Right ventricle myocardium superior (tissue), 1 donor: ENCODE results near the gene PPP2R5C. TPM values are rescaled to one million over a fixed set of nuclear protein-coding genes. Genes with fewer than 3 reads are reported as not detected.
"Not testable (repeated sequence)": the region's sequence is repeated elsewhere in the genome, so short reads cannot be mapped to it uniquely, and the experiment has no call there.

Experiments used
- ATAC-seq: fragments of 200-7000 bp; cut with Tn5 transposase; one replicate; pipeline ENCODE4 v1.9.1; 2020; ENCODE audit warnings: mild to moderate bottlenecking; ENCODE audit not compliant: poor library complexity
- DNase-seq: peaks from one replicate; pipeline ENCODE4 v3.0.0-alpha.2; 2020
- intact Hi-C: fragments of 100-400 bp; cut with DNase I; formaldehyde crosslinking; loops from one replicate; pipeline ENCODE4 v1.11.2; 2022
- total RNA-seq: library from RNA; stranded (reverse); fragmentation: NEBNext Ultra II Directional; extraction: Animal tissue kit (Norgen Biotek cat#: 25700); gene quantifications from one replicate; pipeline ENCODE4 v1.2.1, GENCODE V29; 2021
- donor health status: DM: no; HTN: yes; CAD: no; lungs with severe emphysema.

PPP2R5C gene
- total RNA-seq, 1 donor from 2014 or later = 169 TPM

DNA sequence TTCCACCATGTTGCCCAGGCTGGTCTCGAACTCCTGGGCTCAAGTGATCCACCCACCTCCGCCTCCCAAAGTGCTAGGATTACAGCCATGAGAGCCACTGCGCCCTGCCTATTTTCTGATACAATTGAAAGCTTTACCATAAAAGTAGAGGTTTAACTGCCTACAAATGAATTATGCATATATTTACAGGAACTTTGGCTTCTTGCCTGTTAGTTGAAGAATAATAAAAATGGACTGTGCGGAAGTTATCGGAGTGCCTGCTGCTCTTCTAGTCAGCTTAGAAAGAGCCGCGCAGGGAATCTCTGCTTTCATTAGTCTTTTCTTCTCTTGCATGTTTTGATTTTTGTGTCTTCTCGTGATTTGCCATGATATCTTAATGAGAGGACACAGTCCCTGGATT lies 34.5 kb downstream of the PPP2R5C start:
- intact Hi-C loops = no loop called here
- no peak for DNase-seq
- no peak for ATAC-seq

DNA sequence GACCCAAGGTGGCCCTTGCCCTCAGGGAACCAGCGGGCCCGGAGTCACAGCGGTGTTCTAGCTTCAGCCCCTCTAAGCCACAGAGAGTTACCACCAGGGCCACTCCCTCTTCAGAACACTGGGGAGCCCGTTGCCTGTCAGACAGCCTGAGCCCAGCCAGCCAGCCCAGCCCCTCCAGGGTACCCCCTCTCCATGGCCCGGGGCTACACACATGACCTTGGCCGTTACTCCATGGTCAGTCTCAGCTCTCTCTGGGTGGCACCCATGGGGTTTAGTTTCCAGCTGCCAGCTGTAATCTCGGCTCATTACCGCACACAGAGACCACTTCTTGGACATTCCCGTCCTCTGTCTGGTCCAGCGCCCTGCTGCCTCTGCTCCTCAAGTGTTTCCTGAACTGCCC lies 35.0 kb downstream of the PPP2R5C start:
- DNase-seq = no peak
- ATAC-seq = peak; percentile 9
- intact Hi-C loops = no loop called here

DNA sequence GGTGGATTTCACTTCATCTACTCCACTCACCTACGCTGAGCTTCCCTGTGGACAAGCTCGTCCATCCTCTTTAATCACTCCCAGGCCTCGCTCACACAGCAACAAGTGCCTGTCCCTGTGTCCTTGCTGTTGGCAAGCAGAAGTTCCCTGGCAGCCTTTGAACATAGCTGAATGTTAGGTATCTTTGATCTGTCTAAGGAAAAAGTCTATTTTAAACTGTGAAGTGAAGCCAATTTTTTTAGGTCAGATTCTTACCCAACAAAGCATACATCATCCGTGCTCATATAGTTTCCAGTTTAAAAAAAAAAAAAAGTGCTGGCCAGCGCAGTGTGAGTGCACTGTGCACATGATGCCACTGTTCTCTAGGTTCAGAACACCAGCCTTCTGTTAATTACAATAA lies 36.3 kb downstream of the PPP2R5C start:
- ATAC-seq (peak; percentile 91), DNase-seq (no peak)
- intact Hi-C loops = no loop called here

DNA sequence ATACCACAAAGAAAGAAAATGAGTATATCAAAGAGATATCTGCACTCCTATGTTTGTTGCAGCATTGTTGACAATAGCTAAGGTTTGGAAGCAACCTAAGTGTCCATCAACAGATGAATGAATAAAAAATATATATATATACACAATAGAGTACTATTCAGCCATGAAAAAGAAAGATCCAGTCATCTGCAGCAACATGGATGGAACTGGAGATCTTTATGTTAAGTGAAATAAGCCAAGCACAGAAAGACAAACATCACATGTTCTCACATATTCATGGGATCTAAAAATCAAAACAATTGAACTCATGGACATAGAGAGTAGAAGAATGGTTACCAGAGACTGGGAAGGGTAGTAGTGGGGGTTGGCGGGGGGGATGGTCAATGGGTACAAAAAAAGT lies 42.9 kb downstream of the PPP2R5C start:
- ATAC-seq, intact Hi-C loops, DNase-seq: not testable (repeated sequence)

DNA sequence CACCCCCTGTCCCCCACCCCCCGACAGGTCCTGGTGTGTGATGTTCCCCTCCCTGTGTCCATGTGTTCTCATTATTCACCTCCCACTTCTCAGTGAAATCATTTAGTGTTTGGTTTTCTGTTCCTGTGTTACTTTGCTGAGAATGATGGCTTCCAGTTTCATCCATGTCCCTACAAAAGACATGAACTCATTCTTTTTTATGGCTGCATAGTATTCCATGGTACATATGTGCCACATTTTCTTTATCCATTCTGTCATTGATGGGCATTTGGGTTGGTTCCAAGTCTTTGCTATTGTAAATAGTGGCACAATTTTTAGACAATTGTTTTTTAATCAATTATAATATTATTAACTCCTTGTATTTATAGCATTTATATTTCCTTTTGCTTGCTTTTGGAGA lies 44.7 kb downstream of the PPP2R5C start:
- ATAC-seq, intact Hi-C loops, DNase-seq: not testable (repeated sequence)

DNA sequence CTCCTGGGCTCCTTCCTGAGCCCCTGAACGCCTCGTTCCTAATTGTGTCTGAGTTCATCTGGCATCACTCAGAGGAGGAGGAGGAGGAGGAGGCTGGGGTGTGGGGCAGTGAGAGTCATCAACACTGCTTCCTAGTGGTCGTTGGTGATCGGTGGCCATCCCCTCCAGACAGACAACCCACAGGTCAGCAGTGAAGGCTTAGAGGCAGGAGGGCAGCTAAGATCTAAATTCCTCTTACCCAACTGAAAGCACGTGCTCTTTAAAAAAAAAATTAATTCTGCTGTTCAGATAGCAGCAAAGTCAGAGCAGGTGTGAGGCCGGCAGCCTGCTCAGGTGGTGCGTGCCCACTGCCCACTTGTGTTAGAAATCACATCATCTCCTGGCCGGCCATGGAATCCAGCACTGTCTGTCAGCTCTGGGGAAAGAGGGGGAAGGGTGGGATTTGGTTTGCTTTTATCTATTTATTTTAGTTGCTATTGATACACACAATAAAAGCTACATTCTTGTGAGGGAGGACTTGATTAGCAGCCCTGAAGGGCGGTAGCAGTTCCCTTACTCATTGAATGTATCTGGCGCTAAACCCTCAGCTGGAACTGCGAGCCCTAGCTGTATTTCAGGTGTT lies 46.6 kb downstream of the PPP2R5C start:
- ATAC-seq (no peak), DNase-seq (no peak)
- intact Hi-C loops = no loop called here

DNA sequence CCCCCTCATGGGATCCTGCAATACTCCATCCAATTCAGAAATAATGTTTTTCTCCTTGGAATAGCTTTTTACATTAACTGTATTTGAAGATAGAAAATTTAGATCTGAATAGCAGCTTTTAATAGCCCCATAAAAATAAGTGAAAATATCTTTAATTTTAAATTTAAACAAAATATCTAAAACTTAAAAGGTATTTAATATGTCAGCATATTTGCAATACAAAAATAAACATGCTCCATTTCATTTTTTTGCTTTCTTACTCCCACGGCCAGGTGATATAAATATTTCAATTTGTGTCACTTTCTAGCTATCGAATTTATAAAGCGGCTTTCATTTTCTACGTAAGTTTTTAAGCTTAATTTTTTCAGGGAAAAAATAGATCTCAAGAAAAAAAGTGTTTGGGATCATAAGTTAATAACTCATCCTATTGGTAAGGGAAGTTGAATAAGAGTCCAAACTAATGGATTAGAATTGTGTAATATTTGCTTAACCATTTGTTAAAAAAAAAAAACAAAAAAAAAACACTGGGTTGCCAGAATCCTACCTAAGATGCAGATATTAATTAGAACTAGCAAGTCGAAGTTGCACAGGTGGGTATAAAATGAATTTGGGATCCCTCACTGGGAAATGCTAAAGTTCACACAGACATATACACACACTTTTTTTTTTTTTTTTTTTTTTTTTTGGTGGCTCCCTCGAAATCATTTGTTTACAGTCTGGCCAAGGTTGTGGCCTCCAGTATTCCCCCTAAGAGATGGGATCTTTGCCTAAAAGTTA lies 47.6 kb downstream of the PPP2R5C start:
- ATAC-seq = no peak
- no peak for DNase-seq
- intact Hi-C loops = no loop called here

DNA sequence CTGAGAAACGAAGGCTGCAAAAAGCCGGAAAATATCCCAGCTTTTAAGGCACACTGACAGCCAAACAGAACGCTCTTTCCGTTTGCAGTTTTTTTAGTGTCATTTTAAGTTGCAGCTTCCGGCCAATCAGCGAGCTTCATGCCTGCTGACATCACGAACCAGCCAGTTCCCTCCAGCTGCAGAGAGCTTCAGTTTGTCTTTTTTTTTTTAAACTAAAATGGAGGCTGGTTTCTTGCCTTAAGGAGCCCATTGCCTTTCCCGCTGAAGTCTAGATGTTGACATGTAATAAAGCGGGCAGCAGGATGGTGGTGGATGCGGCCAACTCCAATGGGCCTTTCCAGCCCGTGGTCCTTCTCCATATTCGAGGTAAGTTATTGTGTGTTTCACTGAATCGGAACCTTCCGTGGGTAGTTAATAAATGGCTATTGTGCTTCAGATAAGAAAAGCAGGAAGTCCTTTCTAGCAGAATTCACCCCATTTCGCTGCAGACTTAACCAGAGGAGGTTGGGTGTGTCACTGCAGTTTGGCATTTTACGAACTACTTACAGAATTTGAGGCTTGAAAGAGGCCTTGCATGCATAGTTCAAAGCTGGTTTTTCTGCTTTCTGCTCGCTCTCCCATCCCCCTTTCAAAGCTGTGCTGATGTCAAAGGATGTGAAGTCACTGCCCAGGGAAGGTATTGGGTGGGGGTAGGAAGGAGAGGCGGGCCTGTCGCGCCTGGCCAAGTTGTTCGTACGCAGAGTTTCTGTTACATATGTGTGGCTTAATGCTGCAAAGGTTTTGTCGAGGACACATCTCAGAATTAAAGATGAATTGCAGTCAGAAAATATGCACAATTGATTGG lies 48.4 kb downstream of the PPP2R5C start:
- peak; percentile 94 for ATAC-seq
- intact Hi-C loops = no loop called here
- peak; percentile 88 for DNase-seq

DNA sequence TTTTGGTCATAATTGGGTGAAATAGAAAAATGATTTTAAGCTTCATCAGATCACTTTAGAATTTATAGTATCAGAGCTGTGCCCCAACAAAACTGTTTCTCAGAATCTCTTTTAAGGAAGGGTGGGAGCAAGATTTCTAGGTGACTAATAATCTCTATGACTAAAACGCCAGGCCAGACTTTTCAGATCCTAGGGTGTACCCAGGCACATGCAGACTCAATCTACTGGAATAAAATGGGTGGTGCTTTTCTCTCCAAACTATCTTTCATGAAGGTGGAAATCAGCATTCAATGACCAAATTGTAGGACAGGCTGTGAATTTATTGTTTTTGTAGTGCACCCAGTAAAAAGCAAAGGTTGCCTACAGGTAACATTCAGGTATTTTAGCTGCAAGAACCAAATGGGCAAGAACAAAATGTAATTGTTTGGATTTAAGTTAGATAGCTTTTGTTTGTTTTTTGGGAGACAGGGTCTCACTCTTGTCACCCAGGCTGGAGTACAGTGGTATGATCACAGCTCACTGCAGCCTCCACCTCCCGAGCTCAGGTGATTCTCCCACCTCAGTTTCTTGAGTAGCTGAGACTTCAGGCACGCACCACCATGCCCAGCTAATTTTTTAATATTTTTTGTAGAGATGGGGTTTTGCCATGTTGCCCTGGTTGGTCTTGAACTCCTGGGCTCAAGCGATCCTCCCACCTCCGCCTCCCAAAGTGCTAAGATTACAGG lies 49.5 kb downstream of the PPP2R5C start:
- intact Hi-C loops = no loop called here
- DNase-seq (no peak), ATAC-seq (no peak)

DNA sequence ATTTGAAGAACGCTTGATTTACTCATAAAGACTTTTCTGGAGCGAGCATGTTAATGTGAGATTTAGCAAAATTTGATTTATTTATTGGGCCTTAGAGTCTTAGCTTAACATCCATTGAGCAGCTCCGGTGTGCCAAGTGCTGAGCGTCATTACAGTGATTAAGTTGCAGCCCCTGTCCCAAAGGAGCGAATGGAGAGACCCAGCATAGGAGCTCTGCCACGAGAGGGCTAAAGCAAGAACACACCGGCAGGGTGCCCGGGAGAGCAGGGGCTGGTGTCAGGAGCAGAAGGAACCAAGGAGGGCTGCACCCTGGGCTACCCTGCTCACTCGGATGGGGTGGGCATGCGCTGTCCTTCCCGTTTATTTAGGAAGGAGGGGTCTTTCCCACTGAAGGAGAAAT lies 50.6 kb downstream of the PPP2R5C start:
- intact Hi-C loops = no loop called here
- DNase-seq (peak; percentile 53), ATAC-seq (no peak)

DNA sequence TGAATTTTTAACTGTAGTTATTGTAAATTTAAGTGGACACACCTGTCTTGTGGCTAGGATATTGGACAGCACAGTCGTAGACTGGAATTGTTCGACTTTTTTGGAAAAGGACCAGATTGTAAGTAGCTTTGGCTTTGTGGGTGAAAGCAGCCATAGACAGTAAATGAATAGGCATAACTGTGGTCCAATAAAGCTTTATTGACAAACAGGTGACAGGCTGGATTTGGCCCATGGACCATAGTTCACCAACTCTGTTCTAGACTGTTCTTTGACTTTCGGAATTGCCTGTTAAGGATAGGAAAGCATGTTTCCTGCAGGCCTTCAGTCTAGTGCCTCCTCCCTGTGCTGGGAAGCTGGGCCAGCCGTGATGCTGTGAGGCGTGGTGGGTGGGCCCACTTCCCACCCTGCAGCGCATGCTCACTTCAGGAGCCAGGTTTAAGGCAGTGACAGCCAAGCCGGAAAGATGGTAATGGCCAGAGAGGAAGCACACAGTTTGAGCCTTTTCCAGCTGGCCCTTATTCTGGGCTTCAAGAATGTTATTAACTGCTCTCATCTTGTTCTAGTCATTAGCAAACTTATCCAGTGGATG lies 51.8 kb downstream of the PPP2R5C start:
- ATAC-seq (no peak), DNase-seq (peak; percentile 76)
- intact Hi-C loops = no loop called here

DNA sequence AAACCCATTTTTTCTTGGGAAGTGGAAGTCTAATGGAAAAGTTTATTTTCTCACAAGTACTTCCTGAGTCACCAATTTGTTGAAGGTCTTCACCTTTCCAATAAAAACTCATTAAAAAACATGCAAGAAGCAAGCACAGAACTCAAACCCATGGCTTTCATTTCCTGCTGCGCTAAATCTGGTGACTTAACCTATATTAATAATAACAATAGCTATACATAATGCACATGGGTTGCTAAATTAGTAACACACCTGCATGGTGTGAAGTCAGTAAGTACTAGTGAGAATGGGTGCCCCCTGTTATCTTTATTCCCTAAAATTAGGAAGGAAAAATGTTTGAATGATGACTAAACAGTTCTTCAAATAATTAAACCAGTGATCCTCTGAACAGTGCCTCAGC lies 52.3 kb downstream of the PPP2R5C start:
- ATAC-seq (no peak), DNase-seq (no peak)
- intact Hi-C loops = no loop called here

DNA sequence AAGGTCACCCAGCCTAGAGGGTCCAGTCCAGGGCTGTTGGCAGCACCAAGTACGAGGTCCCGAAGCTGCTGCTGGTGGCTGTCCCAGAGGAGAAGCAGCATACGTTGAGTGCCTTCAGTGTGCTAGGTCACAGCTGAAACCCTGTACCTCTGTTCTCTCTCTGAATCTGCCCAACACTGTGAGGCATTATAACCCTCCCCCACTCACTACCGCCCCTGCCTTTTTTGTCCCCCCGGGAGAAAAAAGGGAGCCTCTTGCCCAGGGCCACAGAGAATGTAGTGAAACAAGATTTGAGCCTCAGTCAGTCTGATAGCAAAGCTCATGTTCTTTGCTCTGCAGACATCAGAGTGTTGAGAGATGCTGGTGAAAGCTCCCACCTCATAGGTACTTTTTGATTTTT lies 53.4 kb downstream of the PPP2R5C start:
- intact Hi-C loops = no loop called here
- DNase-seq = no peak
- ATAC-seq = peak; percentile 33

DNA sequence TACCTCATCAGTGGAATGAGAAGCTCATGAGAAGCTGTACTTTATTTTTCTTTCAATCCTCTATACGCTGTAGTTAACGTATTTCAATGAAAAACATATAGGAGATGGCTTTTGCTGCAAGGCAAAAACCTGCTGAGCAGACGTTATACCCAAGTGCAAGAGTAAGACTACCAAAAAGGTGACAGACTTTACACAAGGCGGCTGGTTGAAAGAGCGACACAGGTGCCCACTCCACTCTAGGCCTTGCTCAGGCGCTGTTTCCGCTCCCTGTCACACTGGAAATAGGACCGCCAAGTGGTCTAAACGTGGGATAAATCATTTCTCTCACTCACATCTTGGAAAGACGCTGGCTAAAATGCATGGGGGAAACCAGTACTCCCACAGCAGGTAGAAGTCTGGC lies 54.5 kb downstream of the PPP2R5C start:
- intact Hi-C loops = no loop called here
- ATAC-seq = no peak
- no peak for DNase-seq

DNA sequence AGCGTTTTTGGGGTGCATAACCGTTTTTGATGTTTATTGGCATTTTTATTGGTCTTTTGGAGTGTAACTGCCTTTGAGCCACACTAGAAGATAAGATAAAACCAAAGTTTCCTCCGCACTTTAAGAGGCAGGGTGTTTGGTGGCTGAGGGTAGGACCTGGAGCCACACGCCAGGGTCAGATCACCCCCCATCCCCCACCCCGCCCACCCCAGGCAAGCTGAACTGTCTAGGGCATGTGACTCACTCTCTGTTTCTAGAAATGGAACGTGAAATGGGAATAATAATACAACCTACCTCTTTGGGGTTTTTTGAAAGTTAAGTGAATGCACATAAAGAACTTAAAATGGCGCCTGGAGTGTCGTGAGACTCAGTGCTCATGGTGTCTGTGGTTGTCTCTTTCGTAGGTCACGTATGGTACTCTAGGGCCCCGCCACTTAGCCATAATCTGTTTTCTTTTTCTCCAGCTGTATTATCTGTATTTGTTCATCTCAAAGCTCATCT lies 56.0 kb downstream of the PPP2R5C start:
- ATAC-seq = no peak
- intact Hi-C loops = no loop called here
- DNase-seq = no peak

DNA sequence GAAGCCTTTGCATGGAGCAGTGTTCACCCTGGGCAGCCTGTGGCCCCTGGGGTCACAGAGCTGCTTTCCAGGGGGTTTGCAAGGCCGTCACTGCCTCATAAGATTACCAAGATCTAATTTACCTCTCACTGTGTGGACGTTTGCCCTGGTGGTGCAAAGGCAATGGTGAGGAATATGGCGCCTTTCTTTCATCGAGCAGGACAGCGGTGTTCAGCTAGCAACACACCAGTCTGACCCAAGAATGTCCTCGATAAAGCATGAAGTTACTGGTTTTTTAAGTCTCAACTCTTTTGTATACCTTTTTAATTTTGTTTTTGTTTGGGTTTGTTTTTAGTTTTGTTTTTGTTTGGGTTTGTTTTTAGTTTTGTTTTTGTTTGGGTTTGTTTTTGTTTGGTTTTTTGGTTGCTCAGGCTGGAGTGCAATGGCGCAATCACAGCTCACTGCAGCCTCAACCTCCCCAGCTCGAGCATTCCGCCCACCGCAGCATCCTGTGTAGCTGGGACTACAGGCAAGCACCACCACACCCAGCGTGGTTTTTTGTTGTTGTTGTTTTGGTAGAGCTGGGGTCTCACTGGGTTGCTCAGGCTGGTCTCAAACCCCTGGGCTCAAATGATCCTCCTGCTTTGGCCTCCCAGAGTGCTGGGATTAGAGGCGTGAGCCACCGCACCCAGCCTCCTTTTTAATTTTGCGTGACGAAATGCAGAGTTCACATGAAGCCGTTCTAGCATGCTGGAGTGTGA lies 57.9 kb downstream of the PPP2R5C start:
- intact Hi-C loops = no loop called here
- no peak for DNase-seq
- ATAC-seq = no peak

DNA sequence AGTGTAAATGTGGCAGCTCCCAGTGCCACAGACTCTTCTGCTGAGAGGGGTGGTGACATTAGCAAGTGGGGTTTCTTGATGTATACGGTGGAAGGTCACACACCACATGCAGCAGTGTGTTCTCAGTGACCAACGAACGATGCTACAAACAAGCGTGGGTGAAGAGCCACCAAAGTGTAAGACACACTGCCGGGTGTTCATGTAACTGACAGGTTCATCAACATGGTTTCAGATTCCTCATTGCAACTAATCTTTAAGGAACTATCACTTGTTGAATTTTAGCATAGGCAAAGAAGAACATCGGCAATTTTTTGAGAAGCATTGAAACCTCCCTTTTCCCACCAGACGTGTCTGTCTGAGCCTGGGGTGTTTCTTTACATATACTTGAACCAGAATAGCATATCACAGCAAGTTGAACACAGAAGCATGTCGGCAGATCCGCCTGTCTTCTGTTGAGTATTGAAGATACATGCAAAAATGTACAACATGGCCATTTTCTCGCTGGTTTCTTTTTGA lies 58.8 kb downstream of the PPP2R5C start:
- no peak for ATAC-seq
- intact Hi-C loops = no loop called here
- DNase-seq = no peak

DNA sequence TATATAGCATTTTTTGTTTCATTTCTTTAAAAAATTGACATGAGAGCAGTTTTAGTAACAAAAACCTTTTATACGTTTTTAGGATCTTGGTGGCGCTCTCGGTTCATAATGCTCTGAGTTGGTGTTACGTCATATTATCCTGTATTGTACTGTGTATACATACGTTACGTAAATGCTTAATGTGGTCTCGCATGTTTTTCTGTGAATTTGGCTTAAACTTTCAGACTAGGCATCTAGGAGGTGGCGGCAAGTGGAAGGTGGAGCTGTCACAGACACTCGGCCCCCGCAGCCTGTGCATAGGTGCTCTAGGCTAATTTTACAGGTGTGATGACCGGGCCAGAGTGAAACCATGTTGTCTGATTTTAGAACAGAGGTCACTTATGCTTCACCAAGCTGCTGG lies 60.0 kb downstream of the PPP2R5C start:
- ATAC-seq = no peak

More for the DNA sequence above, 60.0 kb downstream of the PPP2R5C start:
- no peak for DNase-seq
- intact Hi-C loops = no loop called here
